ENCODE results near the gene TENT5A.
A peak's percentile ranks its signal among the peaks of the same experiment; 100 is the strongest.
"Not testable (repeated sequence)": the region's sequence is repeated elsewhere in the genome, so short reads cannot be mapped to it uniquely, and the experiment has no call there.

TENT5A gene

GRCh38 chr6:81752084-81752920 lies at the start of gene TENT5A:
TENT5A (minus strand) TSS chr6:81752681; CDS start chr6:81752141, 540 bp downstream.
- DNase-seq, result peak in 54 of 56 donors; percentile 15 to 87 (median 56)

DNA sequence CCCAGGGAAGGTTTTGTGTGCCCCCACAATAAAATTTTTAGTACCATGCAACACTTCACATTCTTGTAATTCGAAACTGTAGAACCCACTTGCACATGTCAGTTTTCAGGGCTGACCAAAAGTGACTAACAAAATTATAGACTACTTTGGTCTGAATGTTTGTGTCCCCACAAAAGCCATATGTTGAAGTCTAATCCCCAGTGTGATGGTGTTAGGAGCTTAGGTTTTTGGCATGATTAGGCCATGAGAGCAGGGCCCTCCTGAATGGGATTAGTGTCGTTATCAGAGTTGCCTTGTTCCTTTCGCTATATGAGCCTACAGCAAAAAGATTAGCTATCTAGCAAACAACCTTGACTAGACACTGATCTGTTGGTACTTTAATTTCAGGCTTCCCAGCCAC lies 49.0 kb upstream of the TENT5A start:
- DNase-seq, result no peak

GRCh38 chr6:81800666-81801065 lies 48.2 kb upstream of the TENT5A start:
- no peak for DNase-seq

DNA sequence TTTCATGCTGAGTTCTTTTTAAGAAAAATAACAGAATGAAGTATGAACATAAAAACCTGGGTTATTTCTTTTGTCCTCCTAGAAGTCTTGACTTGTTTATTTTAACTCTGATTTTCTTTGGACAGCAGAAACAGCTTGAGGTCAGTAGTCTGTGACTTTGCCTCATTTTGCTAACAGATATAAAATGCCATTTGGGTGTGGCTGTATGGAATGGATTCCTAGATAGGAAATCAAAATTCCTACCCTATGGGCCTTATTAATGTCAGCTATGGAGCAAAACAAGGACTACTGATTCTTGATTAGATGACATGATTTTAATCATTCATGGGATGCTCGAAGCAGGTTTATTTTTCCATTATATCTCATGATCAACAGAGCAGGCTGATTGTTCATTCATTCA lies 46.8 kb upstream of the TENT5A start:
- no peak for DNase-seq

- no peak for DNase-seq
These were observed 45.1 kb upstream of the TENT5A start for GRCh38 chr6:81797591-81797990.

GRCh38 chr6:81795890-81796289 lies 43.4 kb upstream of the TENT5A start:
- DNase-seq, result no peak

DNA sequence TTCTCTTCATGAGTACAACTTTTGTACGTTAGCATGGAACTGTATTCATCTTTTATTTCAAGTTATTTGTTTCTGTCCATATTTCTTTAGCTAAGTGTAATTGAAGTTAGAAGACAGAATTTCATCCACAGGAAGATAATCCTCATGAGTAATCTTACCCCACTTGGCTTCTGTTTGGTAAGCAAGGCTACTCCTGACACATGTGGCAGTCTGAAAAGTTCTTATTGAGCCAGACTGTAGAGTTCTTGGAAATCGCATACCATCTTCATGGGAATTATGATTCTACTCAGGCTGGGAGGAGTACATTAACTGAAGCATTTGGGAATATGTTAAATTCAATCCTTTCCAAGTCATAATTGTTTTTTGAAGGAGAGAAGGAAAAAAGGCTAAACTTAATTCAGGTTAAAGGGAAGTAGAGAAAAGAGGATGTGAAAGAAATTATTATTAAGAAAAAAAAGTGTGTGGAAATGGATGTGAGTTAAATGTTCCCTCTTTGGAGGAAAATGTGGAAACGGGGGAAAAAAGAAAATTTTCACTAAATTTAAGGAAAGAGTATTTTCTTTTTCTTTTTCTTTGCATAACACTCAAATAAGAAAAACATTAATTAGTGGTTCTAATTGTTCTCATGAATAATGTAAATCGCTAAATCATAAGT lies 41.5 kb upstream of the TENT5A start:
- DNase-seq, result no peak

GRCh38 chr6:81792826-81793225 lies 40.3 kb upstream of the TENT5A start:
- DNase-seq, result no peak

DNA sequence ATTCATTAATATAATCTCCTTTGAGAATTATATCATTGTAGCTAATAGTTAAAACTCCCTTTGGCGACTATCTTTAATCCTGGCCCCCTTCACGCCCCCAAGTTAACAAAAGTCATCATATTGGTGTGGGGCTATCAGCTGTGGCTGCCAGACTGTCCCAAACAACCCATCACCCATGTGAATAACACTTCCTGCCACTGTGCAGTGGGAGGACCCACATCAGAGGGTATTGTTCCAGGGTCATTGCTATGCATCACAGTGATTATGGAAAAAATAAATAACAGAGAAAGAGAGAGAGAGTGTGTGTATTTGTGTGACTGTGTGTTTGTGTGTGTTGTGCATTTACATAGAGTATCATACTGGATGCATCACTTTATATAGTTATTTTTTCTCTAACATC lies 39.3 kb upstream of the TENT5A start:
- no peak for DNase-seq

DNA sequence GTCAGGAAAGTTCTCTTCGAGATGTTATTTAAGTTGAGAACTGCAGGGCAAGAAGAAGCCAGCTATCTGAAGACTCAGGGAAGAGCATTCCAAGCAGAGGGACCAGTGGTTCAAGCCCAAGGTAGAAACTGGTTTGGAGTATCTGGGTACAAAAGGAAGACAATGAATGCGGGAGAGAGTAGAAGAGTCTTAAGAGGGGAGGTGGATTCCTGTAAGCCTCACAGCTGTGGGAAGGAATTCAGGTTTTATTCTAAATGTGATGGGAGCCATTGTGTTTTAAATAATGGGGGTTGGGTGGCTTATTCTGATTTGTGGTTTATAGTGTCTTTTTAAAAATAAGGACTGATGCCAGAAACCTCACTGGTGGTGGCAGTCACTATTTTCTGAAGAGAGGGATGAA lies 37.6 kb upstream of the TENT5A start:
- no peak for DNase-seq

DNA sequence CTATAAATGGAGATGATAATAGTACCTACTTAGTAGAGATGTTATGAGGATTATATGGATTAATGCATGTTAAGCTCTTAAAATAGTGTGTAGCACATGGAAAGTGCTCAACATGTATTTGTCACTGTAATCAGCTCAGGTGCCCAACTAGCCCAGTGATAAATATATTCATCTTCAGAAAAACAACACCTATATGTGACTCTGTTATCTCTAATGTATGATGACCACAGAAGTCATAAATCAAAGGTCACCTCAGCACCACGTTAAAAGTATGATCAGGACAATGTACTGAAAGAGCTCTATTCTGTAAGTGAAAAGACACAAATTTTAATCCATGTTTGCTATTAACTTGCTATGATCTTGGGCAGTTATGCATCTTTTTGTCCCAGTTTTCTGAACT lies 36.8 kb upstream of the TENT5A start:
- DNase-seq, result no peak

DNA sequence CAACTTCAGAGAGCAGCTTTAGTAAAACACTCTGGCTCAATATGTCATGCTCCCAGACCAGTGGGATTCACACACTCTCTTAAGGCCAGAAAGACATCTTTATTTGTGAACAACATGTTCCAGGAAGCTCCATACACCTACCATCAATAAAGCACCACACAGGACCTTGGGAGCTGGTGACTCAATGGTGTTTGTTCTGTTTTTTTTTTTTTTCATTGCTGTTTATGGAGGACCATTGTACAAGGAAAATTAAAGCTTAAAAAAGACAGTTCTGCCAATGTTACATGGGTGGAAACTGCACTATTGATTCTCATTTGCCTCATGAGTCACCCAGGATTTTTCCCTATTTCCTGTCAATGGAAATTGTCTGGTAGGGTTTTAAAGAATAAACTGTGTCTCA lies 36.3 kb upstream of the TENT5A start:
- no peak for DNase-seq

DNA sequence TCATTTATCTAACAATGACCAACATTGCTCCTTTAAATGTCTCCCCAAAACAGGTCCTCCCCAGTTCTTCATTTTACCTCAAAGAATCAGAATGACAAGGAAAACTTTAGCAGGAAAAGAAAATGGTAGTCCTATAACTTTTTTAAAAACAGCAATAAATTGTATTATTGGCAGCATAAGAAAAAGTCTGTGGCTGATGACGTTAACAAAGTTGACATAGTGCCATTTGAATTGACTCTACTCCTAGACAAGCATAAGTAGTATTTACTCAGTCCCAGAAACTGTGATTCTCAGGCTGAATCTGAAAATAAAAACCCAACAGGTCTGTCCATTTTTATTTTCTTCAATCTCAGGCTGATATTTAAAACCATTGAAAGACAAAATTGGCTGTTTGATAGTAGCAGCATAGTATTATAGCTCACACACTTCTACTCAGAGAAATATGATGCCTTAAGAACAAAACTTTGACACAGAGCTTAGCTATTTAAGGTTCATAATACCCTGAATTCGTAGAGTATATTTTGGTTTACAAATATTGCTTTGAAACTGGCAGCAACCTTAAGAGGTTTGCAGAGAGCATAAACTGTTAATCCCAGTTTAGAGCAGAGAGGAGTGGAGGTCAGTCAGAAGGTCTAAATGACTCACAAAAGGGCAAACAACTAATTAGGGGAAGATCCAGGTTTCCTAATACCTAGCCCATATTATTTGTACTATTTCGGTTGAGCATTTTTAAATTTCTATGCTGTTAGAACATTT lies 35.0 kb upstream of the TENT5A start:
- no peak for DNase-seq

GRCh38 chr6:81786150-81786549 lies 33.7 kb upstream of the TENT5A start:
- no peak for DNase-seq

DNA sequence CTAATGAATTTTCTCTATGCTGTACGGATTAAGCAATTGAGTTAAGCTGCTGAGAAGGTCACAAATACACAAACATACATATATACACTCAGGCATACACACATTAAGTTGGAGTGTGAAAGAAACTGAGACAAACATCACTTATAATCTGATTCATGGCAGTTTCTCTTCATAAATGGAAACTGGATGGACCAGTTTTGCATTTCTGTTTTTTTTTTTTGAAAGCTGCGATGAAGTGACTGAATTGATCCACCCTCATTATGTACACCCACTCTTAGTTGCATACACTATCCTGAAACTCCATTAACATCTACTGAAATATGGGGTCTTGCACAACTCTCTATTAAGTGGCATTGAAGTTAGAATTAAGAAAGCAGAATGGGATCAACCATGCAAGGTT lies 32.9 kb upstream of the TENT5A start:
- no peak for DNase-seq

DNA sequence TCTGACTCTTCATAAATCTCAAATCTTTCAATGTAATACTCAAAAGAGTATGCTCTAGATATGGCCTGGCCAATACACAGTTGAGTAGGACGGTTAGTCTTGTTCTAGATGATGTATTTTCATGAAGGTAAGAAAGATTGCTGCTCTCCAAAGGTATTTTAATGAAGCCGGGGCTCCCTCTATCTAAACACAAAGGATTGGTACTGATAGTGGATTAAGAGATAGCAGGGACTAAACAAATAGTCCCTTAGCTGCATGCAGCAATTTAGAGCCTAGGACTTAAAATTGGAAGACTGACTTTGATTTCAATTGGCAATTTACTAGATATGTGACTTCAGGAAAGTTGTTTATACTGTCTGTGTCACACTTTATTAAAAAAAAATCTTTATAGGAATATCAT lies 31.4 kb upstream of the TENT5A start:
- DNase-seq, result no peak

DNA sequence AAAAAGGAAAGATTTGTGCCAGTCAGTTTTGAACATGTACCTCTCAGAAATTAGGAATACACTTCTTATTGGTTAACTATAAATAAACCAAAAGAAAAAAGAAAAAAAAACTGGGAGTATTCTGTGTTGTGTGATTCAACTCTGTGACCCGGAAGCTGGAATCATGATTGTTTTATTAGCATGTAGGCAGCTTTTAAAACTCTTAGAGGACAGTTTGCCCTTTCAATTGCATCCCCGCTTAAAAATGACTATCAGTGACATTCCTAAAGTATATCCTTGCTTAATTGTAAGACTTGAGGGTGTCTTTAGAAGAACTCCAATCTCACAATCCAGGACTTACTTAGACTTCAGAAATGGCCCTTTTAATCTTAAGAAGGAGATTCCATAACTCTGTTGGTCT lies 29.1 kb upstream of the TENT5A start:
- no peak for DNase-seq

DNA sequence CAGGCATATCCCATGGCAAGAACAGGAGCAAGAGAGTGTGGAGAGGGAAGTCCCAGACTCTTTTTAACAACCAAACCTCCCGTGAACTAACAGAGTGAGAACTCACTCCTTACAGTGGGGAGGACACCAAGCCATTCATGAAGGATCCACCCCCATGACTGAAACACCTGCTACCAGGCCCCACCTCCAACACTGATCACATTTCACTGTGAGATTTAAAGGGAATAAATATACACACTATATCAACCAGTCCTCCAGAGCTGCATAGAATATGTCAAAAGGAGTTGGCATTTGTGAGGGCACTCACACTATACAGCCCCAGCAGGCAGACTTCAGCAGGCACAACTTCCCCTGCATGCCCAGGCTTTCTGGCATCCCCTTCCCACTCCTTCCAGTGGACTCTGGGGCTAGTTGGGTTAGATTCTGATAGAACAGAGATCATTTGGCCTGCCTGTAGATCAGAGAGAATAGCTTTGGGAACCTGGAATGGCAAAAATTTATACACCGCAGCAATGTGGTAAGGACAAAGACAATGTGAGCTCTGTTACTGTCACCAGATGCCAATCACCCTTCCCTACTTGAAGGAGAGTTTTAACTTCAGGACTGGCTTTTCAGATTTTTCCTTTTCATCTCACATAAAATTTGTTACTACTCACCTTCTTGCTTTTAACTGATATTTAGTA lies 25.2 kb upstream of the TENT5A start:
- DNase-seq, result no peak

DNA sequence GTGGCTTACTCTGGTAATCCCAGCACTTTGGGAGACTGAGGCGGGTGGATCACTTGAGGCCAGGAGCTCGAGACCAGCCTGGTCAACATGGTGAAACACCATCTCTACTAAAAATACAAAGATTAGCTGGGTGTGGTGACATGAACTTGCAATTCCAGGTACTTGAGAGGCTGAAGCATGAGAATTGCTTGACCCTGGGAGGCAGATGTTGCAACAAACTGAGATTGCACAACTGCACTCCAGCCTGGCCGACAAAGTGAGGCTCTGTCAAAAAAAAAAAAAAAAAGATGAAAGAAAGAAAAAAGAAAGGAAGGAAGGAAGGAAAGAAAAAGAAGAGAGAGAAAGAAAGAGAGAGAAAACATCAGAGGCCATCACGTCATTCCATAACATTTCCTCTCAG lies 23.7 kb upstream of the TENT5A start:
- not testable (repeated sequence) for DNase-seq

DNA sequence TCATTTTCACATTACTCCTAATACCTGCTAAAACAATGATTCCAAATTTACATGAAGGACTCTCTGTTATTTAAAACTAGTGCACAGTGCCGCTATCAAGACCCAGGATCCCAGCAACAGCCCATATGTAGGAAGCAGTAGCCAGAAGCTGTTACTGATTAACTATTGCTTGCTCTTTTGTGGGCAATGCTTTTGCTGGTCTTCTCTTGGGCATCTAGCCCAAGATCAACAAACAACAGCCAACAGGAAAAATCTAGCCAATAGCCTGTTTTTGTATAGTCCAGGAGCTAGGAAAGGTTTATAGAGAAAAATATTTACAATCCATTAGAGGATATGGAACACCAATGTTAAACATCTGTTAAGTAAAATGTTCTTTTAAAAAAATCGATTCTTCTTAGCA lies 22.1 kb upstream of the TENT5A start:
- DNase-seq, result no peak

GRCh38 chr6:81773887-81774286 lies 21.4 kb upstream of the TENT5A start:
- no peak for DNase-seq

GRCh38 chr6:81772741-81773140 lies 20.3 kb upstream of the TENT5A start:
- no peak for DNase-seq
